ACC112 (cell line): ENCODE results near the gene KIR2DL1.
"Not testable (repeated sequence)": the region's sequence is repeated elsewhere in the genome, so short reads cannot be mapped to it uniquely, and the experiment has no call there.

Experiments used
- H2AFZ ChIP-seq: fragments of 200-600 bp; sonication (generic); one replicate; pipeline ENCODE4 v1.6.0; 2017; ENCODE audit warnings: antibody characterized with exemption, low read length; ENCODE audit not compliant: unreplicated experiment
- H3K27ac ChIP-seq: fragments of 200-600 bp; sonication (generic); 2 replicates; pipeline ENCODE4 v1.5.1; 2014; ENCODE audit warnings: low read depth, mild to moderate bottlenecking, antibody characterized with exemption, low read length, moderate library complexity
- H3K27me3 ChIP-seq: fragments of 200-600 bp; sonication (generic); 2 replicates; pipeline ENCODE4 v1.6.1; 2014; ENCODE audit warnings: mild to moderate bottlenecking, antibody characterized with exemption, low read length, moderate library complexity, mixed read lengths; ENCODE audit not compliant: insufficient read depth
- H3K36me3 ChIP-seq: fragments of 200-600 bp; sonication (generic); 2 replicates; pipeline ENCODE4 v1.6.1; 2016; ENCODE audit warnings: mild to moderate bottlenecking, antibody characterized with exemption, low read length, moderate library complexity, mixed read lengths; ENCODE audit not compliant: insufficient read depth
- H3K4me1 ChIP-seq: fragments of 200-600 bp; sonication (generic); one replicate; pipeline ENCODE4 v1.6.1; 2016; ENCODE audit warnings: low read length, mixed read lengths; ENCODE audit not compliant: insufficient read depth, unreplicated experiment, control insufficient read depth
- H3K4me3 ChIP-seq: fragments of 200-600 bp; sonication (generic); 2 replicates; pipeline ENCODE4 v1.5.1; 2014; ENCODE audit warnings: mild to moderate bottlenecking, low read depth, low read length
- H3K79me2 ChIP-seq: fragments of 200-600 bp; sonication (generic); one replicate; pipeline ENCODE4 v1.6.0; 2016; ENCODE audit warnings: low read length; ENCODE audit not compliant: control insufficient read depth, unreplicated experiment, insufficient read depth

The KIR2DL1 gene

GRCh38 chr19:54739587-54740497 lies 29.8 kb upstream of the KIR2DL1 start:
- H3K4me1 ChIP-seq = no peaks in the 10 kb centered on the region
- H3K4me3 ChIP-seq = no peak overlapping the region
- H3K27ac ChIP-seq = no peak overlapping the region
- H3K36me3 ChIP-seq = no peaks in the 10 kb centered on the region
- H3K79me2 ChIP-seq = no peaks in the 10 kb centered on the region
- no peak overlapping the region for H2AFZ ChIP-seq
- H3K27me3 ChIP-seq = no peaks in the 10 kb centered on the region

GRCh38 chr19:54741950-54742349 lies 27.6 kb upstream of the KIR2DL1 start:
- not testable (repeated sequence) for H3K27ac ChIP-seq, H3K27me3 ChIP-seq, H2AFZ ChIP-seq, H3K79me2 ChIP-seq, H3K4me3 ChIP-seq, H3K36me3 ChIP-seq, H3K4me1 ChIP-seq

GRCh38 chr19:54744080-54744479 lies 25.5 kb upstream of the KIR2DL1 start:
- not testable (repeated sequence) for H3K27me3 ChIP-seq, H2AFZ ChIP-seq, H3K4me1 ChIP-seq, H3K4me3 ChIP-seq, H3K27ac ChIP-seq, H3K79me2 ChIP-seq, H3K36me3 ChIP-seq

GRCh38 chr19:54747614-54748322 lies 21.8 kb upstream of the KIR2DL1 start:
- H3K36me3 ChIP-seq, H3K27ac ChIP-seq, H3K4me3 ChIP-seq, H2AFZ ChIP-seq, H3K79me2 ChIP-seq, H3K4me1 ChIP-seq, H3K27me3 ChIP-seq: not testable (repeated sequence)

GRCh38 chr19:54750276-54750675 lies 19.3 kb upstream of the KIR2DL1 start:
- not testable (repeated sequence) for H2AFZ ChIP-seq, H3K79me2 ChIP-seq, H3K4me1 ChIP-seq, H3K27me3 ChIP-seq, H3K27ac ChIP-seq, H3K36me3 ChIP-seq, H3K4me3 ChIP-seq

- H3K36me3 ChIP-seq, H2AFZ ChIP-seq, H3K27ac ChIP-seq, H3K4me3 ChIP-seq, H3K4me1 ChIP-seq, H3K79me2 ChIP-seq, H3K27me3 ChIP-seq: not testable (repeated sequence)
Measured at GRCh38 chr19:54756204-54757110, 13.1 kb upstream of the KIR2DL1 start.

GRCh38 chr19:54758577-54758976 lies 11.0 kb upstream of the KIR2DL1 start:
- not testable (repeated sequence) for H3K79me2 ChIP-seq, H3K4me3 ChIP-seq, H3K27me3 ChIP-seq, H3K36me3 ChIP-seq, H3K4me1 ChIP-seq, H2AFZ ChIP-seq, H3K27ac ChIP-seq

GRCh38 chr19:54764219-54764618 lies 5.4 kb upstream of the KIR2DL1 start:
- not testable (repeated sequence) for H3K36me3 ChIP-seq, H3K4me3 ChIP-seq, H3K4me1 ChIP-seq, H3K27me3 ChIP-seq, H2AFZ ChIP-seq, H3K79me2 ChIP-seq, H3K27ac ChIP-seq

- not testable (repeated sequence) for H3K36me3 ChIP-seq, H3K27me3 ChIP-seq, H3K4me3 ChIP-seq, H2AFZ ChIP-seq, H3K4me1 ChIP-seq, H3K79me2 ChIP-seq, H3K27ac ChIP-seq
Measured at GRCh38 chr19:54766464-54766863, 3.1 kb upstream of the KIR2DL1 start.

- not testable (repeated sequence) for H2AFZ ChIP-seq, H3K27me3 ChIP-seq, H3K4me3 ChIP-seq, H3K36me3 ChIP-seq, H3K4me1 ChIP-seq, H3K27ac ChIP-seq, H3K79me2 ChIP-seq
Measured at GRCh38 chr19:54770511-54770910, 918 bp downstream of the KIR2DL1 start.
